Measurements from ENCODE around the gene TESK2. TPM values are rescaled to one million over a fixed set of nuclear protein-coding genes. Genes with fewer than 3 reads are reported as not detected.
A peak's percentile ranks its signal among the peaks of the same experiment; 100 is the strongest.

TESK2 gene
- total and polyA plus RNA-seq, 2 of the 13 experiments (the other 11 are each of a cell fraction or from before 2014, with no cell fraction given) = 5.5 to 9.6 TPM

- no TSS peak for BruUV-seq (replicated peaks)
- no peaks in the 10 kb centered on the region for H3K36me3 ChIP-seq (replicated peaks in 1 of 2; ENCODE audit: control insufficient read depth in 1 of 2, insufficient read depth in 2 of 2, low read length in 2 of 2)
- FAIRE-seq (peak; percentile 26), ATAC-seq (no peak), DNase-seq (ENCODE audit: low spot score) (no peak)
- 83% methylated on average over 5 of the region's 6 CpGs for WGBS (ENCODE audit: low lambda C conversion rate)
- H3K4me2 ChIP-seq (ENCODE audit: low read depth, low read length) = no peak overlapping the region
- no peak overlapping the region for H3K9ac ChIP-seq (ENCODE audit: insufficient read depth, low read depth, low read length)
- H2AFZ ChIP-seq (ENCODE audit: low read length) = no peak overlapping the region
- CTCF ChIA-PET (ENCODE audit: low intra/inter-chr PET ratio, low total read pairs) = no interaction called here
- H3K4me3 ChIP-seq (replicated peaks in 1 of 3; ENCODE audit: insufficient read depth in 1 of 3, low read depth in 2 of 3, low read length in 3 of 3) = no peak overlapping the region
- H3K4me1 ChIP-seq (ENCODE audit: insufficient read depth, low read length) = peaks cover 21% of the 10 kb centered on the region
- H4K20me1 ChIP-seq (ENCODE audit: insufficient read depth, low read length) = no peaks in the 10 kb centered on the region
- no peaks in the 10 kb centered on the region for H3K9me3 ChIP-seq (ENCODE audit: low read length)
- no peak overlapping the region for H3K27ac ChIP-seq (ENCODE audit: extremely low read length, insufficient read depth, low read length)
- H3K79me2 ChIP-seq (ENCODE audit: insufficient read depth, low read length) = no peaks in the 10 kb centered on the region
- intact Hi-C loops (cut with micrococcal nuclease; ENCODE audit: unreplicated experiment) = no loop called here
- no peak for TF ChIP-seq MNT (IDR thresholded peaks at IDR 0.05)
- TF ChIP-seq ZNF501 (CRISPR knock-in tag; IDR thresholded peaks at IDR 0.05) = no peak
- no peak for TF ChIP-seq ZNF781 (CRISPR knock-in tag; IDR thresholded peaks at IDR 0.05; ENCODE audit: borderline replicate concordance, not compliant biosample characterization)
- TF ChIP-seq ZNF292 (CRISPR knock-in tag; IDR thresholded peaks at IDR 0.05; ENCODE audit: borderline replicate concordance, low read depth) = no peak
- TF ChIP-seq, protein P1, sequence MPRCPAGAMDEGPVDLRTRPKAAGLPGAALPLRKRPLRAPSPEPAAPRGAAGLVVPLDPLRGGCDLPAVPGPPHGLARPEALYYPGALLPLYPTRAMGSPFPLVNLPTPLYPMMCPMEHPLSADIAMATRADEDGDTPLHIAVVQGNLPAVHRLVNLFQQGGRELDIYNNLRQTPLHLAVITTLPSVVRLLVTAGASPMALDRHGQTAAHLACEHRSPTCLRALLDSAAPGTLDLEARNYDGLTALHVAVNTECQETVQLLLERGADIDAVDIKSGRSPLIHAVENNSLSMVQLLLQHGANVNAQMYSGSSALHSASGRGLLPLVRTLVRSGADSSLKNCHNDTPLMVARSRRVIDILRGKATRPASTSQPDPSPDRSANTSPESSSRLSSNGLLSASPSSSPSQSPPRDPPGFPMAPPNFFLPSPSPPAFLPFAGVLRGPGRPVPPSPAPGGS (CRISPR knock-in tag; IDR thresholded peaks at IDR 0.05) = no peak
- no peak for TF ChIP-seq GTF2F1 (IDR thresholded peaks at IDR 0.05; ENCODE audit: low read length)
- no peak for TF ChIP-seq FOSL2 (CRISPR knock-in tag; IDR thresholded peaks at IDR 0.05)
- no peak for TF ChIP-seq AHR (CRISPR knock-in tag; IDR thresholded peaks at IDR 0.05)
- TF ChIP-seq NR1H2 (CRISPR knock-in tag; IDR thresholded peaks at IDR 0.05; ENCODE audit: borderline replicate concordance, low read depth) = no peak
- TF ChIP-seq ZNF761 (CRISPR knock-in tag; conservative IDR thresholded peaks at IDR 0.05) = no peak
- TF ChIP-seq SIN3B (IDR thresholded peaks at IDR 0.05; ENCODE audit: low read length) = no peak
- TF ChIP-seq ISX (CRISPR knock-in tag; conservative IDR thresholded peaks at IDR 0.05) = no peak
- TF ChIP-seq, protein P2, sequence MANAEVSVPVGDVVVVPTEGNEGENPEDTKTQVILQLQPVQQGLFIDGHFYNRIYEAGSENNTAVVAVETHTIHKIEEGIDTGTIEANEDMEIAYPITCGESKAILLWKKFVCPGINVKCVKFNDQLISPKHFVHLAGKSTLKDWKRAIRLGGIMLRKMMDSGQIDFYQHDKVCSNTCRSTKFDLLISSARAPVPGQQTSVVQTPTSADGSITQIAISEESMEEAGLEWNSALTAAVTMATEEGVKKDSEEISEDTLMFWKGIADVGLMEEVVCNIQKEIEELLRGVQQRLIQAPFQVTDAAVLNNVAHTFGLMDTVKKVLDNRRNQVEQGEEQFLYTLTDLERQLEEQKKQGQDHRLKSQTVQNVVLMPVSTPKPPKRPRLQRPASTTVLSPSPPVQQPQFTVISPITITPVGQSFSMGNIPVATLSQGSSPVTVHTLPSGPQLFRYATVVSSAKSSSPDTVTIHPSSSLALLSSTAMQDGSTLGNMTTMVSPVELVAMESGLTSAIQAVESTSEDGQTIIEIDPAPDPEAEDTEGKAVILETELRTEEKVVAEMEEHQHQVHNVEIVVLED (CRISPR knock-in tag; IDR thresholded peaks at IDR 0.05; ENCODE audit: borderline replicate concordance) = no peak
- TF ChIP-seq GFI1 (CRISPR knock-in tag; IDR thresholded peaks at IDR 0.05; ENCODE audit: borderline replicate concordance) = no peak
- TF ChIP-seq ZNF513 (CRISPR knock-in tag; conservative IDR thresholded peaks at IDR 0.05) = no peak
- no peak for TF ChIP-seq DNMT3B (CRISPR knock-in tag; conservative IDR thresholded peaks at IDR 0.05)
- POLR2A ChIA-PET = no interaction called here
- no peaks in the 10 kb centered on the region for H3K27me3 ChIP-seq (ENCODE audit: control insufficient read depth in 1 of 2, insufficient read depth in 2 of 2, low read length in 2 of 2)
- in situ Hi-C loops (cut with HindIII; ENCODE audit: extremely low pct_ligation_motif_present, low pct_unique_long_range_greater_than_20kb) = no loop called here
These were observed 80.0 kb downstream of the TESK2 start for GRCh38 chr1:45410850-45411509.
